Gastrocnemius medialis (tissue), 4 donors: Measurements from ENCODE around the gene PLK3.

Source experiments
- CTCF ChIP-seq, 5 experiments: fragments of 450-650 bp in 3 of 5; fragments of 200-600 bp in 2 of 5; sonication (generic) in 2 of 5; IDR thresholded peaks in 4 of 5; conservative IDR thresholded peaks in 1 of 5; 1 replicate in 4 of 5; 2 replicates in 1 of 5; pipeline ENCODE4 v1.5.1; 2016 to 2019; ENCODE audit warnings: antibody characterized with exemption in 5 of 5, mild to moderate bottlenecking in 3 of 5, moderate library complexity in 3 of 5
- POLR2A ChIP-seq, 2 donors: fragments of 450-650 bp; IDR thresholded peaks; one replicate each; pipeline ENCODE4 v1.6.1; 2017; ENCODE audit warnings: antibody characterized with exemption in 2 of 2, mild to moderate bottlenecking in 2 of 2, moderate library complexity in 2 of 2

GRCh38 chr1:44798481-44799365, 1.5 kb upstream of the PLK3 start:
- TF ChIP-seq CTCF (IDR thresholded peaks at IDR 0.05 in 4 of 5, conservative IDR thresholded peaks at IDR 0.05 in 1 of 5) (no peak), POLR2A (IDR thresholded peaks at IDR 0.05) (no peak)
